Renal cortical epithelial cell (primary cell): ENCODE measurements around the gene DMRTB1. TPM values are rescaled to one million over a fixed set of nuclear protein-coding genes. Genes with fewer than 3 reads are reported as not detected.
"Not testable (repeated sequence)": the region's sequence is repeated elsewhere in the genome, so short reads cannot be mapped to it uniquely, and the experiment has no call there.

Experiments used
- DNase-seq: peaks from one replicate; pipeline ENCODE4 v3.0.0-alpha.2; 2011; ENCODE audit warnings: low read depth
- total RNA-seq: library from RNA; depleted of rRNA; stranded (reverse); fragments of >200 nt; gene quantifications from 2 replicates; pipeline ENCODE4 v1.2.3, GENCODE V29; 2014

Gene DMRTB1
- not detected in 2 replicates for total RNA-seq

DNA sequence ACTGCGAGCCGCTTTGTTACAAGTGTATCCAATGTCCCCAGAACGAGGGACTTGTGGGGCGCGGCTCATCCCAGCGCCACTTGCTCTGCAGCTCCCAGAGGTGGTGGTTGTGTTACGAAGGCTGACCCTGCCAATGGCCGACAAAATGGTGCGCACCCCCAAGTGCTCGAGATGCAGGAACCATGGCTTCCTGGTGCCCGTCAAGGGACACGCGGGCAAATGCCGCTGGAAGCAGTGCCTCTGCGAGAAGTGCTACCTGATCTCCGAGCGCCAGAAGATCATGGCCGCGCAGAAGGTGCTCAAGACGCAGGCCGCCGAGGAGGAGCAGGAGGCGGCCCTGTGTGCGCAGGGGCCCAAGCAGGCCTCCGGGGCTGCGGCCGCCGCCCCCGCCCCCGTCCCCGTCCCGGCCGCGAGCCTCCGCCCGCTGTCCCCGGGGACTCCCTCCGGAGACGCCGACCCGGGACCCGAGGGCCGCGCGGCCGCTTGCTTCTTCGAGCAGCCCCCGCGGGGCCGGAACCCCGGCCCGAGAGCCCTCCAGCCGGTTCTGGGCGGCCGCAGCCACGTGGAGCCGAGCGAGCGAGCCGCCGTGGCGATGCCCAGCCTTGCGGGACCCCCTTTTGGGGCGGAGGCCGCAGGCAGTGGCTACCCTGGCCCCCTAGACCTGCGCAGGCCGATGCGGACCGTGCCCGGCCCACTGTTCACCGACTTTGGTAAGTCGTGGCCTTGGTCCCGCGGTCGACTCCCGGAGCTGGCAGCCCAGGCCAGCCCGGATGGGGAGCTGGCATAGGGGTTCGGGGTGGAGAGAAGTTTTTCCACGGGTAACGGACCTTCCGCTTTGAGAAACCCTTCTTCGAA, at the start of gene DMRTB1:
Gene DMRTB1 (plus strand): TSS at position 79 of the 855 bp plus-strand sequence. CDS start 55 bp downstream, at position 134.
- no peak for DNase-seq

DNA sequence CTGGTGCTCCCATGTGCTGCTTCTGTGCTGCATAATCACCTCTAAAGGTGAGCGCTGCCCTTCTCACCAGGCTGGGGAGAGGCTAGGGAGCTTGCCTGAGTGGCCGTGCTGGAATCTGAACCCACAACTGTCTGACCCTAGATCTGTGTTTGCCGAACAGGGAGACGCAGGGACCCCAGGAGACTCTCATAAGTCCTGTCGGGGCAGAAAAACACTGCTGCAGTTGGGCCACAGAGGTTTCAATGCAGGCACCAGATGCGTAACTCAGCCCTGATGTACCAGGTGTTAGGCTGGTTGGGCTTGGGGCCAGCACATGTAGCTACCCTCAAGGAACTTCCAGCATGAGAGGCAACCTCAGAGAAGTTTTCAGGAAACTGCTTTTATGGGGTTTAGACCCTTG, 49.5 kb upstream of the DMRTB1 start:
- DNase-seq = no peak

DNA sequence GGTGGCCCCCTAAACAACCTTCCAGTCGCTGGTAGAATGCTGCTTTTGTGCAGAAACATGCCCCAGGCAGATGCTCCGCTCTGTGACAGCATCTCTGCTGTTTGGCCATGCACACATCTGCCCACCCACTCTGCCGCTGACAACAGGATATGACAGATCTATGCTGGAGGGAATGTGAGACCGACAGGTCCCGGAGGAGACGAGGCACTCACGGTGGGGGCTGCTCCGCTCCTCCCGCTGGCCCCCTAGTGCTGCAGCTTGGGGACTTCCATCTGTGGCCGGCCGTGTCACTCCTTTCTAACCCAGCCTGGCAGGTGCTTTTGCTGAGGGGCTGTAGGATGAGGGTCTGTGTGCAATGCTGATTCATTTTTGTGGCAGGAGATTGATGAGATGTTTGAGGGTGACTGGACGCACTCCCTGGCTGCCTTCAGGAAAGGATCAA, 49.1 kb upstream of the DMRTB1 start:
- no peak for DNase-seq

DNA sequence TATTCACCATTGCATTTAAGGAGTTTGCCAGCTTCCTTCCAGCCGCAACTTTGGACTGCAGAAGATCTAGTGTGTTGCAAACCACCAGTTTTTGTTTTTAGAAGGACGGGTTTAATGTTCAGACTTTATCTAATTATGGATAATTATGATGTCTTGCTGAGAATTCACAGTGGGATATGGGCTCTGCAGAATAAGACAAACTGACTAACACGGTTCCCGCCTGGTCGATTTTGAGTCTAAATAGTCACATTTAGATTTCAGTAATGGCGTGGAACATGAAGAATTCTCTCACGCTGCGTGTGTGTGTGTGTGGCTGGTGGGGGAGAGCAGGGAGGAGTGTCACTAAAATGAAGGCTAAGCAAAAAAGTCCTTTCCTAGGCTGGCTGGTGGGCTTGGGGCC, 48.5 kb upstream of the DMRTB1 start:
- no peak for DNase-seq

DNA sequence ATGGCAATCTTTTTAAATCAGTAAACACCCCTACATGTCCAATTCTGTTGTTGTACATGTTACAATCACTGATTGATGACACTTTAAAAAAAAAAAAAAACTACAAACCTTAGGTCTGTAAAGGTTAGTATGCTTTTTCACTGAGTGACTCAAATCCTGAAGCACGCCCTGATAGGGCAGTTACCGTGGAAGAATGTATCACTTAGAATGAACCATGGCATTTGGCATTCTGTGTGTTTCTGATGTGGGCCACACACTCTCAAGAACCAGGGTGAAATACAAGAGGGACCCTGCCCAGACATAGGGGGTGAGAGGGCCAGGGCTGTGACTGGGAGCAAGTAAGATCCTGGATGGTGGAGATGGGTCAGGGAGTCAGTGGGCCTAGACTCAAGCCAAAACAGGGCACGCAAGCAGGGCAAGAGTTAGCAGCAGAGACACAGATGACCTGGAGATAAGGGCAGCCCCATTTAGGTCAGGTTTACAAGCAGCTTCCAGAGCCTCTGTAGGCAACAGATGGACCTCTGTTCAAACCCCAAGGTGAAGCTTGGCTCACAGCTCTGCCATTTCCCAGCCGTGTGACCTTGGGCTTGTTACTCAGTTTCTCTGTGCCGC, 47.6 kb upstream of the DMRTB1 start:
- DNase-seq = peak; percentile 42

DNA sequence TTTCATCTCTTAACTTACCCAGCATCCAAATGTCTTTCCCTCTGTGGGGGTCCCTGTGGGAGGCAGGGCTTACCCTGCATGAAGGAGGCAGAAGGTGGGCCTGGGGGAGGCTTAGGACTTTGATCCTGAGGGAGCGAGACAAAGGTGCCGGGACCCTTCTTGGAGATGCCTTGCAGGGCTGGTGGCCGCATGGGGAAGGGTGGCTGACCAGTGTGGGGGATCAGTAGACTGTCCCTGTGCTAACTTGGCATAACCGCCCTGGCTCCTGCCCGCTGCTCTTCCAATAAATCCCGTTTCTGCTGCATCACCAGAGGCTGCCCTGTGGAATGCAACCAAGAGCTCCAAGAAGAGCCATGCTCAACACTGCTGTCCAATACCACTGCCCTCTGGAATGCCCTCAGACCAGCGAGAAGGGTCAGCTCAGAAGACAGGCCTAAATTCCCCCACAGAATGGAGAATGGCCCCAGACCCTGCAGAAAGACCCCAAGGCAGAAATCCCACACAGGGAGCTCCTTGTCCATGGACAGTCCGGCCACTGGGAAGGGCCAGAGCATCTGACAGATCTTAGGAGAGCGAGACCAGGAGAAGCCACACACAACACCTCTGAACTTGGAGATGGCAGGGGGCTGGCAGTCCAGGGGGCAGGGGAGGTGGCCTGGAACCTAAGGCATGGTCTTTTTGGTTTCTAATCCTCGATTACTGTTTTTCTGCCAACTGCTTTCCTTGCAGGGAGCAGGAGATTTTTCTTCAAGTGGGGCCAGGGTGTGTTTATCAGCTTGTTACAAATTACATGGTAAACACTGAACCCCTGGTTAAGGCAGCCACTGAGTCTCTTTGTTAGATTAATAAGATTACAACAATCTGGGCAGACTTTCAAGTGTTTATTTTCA, 46.7 kb upstream of the DMRTB1 start:
- peak; percentile 29 for DNase-seq

DNA sequence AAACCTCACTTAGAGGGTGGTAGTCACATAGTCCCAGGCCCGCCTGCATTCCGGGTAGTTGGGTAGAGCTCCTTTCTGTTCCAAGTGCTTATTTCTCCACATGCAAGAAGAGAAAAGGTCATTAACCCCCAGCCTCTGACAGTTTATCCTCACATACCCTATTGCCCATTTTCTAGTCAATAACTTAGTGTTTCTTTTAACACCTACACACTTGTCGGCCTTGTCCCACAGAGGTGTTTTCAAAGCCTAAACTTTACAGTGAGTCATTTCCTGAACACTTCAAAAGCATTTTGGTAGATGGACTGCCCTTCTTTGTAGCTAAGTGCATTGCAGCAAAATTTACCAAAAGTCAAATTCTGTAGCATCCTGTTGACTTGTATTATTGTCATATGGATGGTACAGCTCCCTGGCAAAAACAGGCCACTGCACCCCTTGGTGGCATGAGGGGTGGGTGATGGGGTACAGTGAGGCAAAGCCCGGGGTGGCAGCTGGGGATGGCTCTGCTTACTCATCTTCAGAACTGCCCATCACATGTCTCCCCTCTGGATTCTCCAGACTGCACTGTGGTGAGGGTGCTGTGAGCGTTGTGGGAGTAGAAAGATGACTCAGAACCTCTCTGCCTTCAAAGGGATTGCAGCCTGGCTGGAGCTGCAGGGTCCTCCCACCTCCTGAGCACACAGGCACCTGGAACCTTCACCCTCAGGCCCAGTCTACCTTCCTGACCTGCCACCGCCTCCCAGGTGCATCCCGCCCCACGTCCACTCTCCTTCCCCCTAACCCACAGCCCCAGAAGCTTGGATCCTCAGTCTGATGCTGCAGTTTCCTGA, 45.8 kb upstream of the DMRTB1 start:
- DNase-seq = peak; percentile 97

DNA sequence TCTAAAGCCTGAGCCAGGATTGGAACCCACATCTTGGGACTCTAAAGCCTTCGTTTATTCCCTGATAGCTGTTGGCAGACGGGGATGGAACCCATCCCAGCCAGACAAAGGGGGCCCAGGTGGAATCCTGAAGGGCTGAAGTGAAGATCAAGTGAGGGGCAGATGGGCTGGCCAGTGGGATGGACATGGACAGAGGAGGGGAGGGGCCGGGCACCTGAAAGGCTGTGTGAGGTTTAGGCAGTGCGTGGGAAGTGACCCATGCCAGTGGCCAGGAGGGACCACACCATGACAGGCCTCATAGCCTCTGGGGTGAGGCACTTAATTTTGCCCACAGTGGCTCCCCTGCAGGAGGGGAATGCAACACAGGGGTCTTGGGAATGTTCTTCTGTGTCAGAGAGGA, 44.6 kb upstream of the DMRTB1 start:
- DNase-seq = no peak

DNA sequence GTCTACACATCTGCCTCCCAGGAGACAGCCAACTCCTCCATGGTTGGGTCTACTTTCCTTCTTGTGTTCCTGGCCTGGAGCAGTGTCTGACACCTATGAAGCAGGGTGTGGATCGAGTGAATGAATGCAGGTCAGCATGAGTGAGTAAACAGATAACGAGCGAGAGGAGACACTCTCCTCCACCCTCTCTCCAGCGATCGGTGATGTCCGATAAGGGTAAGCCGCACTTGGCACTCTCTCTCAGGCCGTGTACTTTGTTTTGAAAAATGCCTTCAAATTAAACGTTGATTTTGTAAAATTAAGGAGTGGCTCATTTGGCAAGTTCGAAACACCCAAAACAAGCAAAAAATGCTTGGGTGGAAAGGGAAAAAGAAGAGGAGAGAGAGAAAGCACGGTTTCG, 43.8 kb upstream of the DMRTB1 start:
- DNase-seq = no peak

DNA sequence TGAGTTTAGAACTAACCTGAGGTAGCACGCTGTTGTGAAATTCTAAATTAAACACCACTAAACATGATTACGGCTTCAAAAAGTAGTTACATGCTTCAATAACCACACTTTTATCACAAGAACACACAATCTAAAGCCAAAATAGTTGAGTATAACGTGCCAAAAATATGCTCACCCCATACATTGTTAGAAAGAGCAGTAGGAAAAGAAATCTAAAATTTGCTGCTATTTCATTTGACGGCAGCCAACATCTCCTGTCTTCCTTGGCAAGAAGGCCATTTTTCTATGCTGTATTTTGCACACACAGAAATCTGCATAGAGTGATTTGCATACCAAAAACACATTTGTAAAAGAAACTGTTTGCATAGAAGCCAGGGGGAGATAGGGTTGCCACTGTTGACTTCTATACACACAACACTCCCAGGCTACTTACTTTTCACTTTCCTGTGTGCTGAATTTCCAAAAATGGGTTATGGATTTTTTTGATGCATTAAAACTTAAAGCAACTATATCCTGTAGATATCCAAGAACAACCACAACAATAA, 42.9 kb upstream of the DMRTB1 start:
- DNase-seq = no peak

DNA sequence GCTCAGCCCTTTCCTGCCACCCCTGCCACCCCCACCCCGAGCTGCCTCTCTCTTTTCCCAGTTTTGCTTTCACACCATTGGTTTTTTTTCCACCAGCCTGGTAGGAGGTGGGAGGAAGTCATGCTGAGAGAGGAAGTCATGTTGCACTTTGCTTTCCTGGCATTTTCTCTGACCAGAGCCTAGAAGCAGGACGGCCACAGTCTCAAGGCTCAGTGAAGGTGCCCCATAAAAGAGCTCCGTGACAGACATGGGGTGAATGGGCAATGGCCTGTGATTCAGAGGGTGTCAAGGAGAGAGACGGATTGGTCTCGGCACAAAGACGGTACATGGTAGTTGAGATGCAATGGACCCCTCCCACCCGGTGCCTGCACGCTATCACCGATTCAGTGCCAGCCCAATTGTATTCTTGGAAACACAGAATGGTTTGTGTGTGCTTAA, 42.1 kb upstream of the DMRTB1 start:
- DNase-seq = peak; percentile 42

DNA sequence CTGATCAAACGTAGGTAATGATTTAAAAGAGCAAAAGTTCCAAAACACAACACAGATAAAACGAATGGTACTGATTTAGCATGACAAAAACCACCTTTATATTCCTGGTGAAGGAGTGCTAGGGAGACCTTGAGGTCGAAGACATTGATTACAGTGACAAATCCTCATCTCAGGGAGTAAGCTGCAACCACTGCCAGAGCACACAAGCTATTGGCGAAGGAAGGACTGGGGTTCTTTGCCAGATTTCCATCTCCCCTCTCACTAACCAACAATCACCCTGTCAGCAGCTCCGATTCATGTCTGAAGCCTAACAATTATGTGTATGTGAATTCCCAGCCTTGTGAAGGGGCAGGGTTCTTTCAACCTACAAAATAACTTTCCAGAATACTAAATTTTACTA, 40.2 kb upstream of the DMRTB1 start:
- DNase-seq = no peak

DNA sequence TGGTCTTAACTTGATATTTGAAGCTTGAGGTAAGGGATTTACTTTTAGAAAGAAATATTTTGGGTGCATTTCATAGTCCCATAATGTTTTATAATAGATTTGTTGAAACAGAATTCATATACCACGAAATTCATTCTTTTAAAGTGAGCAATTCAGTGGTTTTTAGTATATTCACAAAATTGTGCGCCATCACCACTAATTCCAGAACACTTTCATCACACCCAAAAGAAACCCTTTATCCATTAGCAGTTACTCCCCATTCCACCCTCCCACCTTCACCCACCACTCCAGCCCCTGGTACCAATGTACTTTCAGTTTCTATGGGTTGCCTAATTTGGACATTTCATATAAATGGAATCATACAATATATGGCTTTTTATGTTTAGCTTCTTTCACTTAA, 38.9 kb upstream of the DMRTB1 start:
- no peak for DNase-seq

DNA sequence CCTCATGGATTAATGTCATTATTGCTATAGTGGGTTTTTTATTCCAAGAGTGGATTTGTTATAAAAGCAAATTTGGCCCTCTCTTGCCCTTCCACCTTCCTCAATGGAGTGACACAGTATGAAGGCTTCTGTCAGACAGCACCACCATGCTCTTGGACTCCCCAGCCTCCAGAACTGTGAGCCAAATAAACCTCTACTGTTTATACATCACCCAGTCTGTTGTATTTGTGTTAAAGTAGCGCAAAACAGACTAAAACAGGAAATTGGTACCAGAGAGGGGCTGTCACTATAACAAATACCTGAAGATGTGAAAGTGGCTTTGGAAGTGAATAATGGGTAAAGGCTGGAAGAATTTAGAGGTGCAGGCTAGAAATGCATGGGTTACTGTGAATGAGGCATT, 38.0 kb upstream of the DMRTB1 start:
- DNase-seq = no peak

DNA sequence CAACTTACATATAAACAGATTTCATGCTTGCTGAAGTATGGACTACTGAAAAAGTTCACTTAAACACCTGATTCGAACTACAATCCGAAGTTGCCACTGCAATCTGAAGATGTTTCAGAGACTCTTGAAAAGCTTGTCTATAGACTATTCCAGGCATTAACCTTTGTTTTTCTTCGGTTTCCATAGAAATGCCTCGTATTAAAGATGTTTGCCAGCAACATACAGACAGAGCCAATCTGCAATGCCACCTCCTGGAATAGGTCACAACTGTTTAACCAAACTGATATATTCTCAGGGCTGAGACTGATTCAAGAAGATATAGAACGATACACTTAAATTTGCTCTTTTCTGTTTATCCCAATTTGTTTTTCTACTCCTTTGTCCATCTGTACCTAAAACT, 28.9 kb upstream of the DMRTB1 start:
- no peak for DNase-seq

DNA sequence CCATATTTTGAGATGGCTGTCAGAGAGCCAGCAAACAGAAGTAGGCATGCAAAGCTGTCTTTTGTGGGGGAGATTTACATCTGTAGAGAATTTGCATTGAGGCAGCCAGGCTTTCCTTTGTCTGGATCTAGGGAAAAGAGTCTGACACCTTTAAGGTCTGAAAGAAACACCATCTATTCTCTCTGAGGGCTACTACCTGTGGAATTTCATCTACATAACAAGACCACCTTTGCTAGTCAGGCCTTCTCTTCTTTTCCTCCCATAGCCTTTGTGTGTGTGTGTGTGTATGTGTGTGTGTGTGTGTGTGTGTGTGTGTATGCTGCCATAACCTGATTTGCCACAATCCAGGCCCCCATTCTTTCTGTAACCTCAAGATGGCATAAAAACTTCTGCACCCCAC, 28.4 kb upstream of the DMRTB1 start:
- DNase-seq = no peak

DNA sequence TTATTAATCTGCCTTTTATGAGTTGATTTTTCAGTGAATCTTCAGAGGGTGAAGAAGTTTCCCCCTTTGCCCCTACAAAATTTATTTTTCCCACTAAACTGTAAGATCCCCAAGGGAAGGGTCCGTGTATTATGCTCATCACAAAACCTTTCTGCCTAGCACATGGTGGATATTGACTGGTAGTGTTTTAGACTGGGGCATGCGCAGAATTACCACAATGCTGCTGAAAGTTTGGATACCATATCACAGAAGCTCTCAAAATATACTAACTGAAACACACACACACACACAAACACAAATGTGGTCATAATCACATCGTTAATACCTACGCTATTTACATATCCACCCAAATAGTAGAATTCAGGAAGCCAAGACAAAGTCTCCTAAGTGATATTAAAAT, 28.0 kb upstream of the DMRTB1 start:
- no peak for DNase-seq

DNA sequence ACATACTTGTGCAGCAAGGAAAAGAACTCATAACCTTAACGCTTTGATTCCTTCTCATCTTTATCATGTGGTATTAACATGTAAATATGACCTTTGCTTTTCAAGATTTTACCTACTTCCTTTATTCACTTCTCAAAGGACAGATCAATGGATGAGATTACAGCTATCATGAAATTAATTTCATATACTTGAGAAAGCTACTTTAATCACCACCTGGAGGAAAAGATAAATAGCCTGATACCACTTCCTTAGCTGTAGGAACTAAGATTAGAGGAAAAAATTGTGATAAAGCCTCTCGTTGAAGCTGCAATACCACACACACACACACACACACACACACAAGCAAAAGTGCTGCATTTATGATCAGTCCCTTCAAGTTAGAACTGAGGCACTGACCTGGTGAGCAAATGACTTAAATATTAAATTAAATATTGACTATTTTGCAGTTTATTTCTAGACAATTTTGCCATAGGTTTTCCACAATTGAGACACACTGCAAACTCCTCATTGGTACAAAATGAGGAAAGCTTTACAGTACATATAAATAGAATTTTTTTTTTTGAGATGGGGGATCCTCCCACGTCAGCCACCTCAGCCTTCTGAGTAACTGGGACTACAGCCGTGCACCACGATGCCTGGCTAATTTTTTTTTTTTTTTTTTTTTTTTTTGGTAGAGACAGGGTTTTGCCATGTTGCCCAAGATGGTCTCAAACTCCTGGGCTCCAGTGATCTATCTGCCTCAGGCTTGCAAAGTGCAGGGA, 27.2 kb upstream of the DMRTB1 start:
- no peak for DNase-seq

DNA sequence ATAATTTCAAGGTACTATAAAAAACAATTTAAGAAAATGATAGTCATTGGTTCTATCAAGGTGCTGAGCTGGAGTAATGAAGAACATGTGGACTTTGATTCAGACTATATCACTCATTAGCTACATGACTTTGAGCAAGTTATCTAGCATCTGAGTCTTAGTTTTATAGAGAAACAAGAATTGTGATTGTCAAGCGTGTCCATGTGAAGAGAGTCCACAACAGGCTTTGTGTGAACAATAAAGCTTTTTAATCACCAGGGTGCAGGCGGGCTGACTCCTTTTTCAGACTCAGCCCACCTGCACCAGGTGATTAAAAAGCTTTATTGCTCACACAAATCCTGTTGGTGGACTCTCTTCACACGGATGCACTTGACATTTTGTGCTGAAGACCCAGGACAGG, 26.6 kb upstream of the DMRTB1 start:
- no peak for DNase-seq

DNA sequence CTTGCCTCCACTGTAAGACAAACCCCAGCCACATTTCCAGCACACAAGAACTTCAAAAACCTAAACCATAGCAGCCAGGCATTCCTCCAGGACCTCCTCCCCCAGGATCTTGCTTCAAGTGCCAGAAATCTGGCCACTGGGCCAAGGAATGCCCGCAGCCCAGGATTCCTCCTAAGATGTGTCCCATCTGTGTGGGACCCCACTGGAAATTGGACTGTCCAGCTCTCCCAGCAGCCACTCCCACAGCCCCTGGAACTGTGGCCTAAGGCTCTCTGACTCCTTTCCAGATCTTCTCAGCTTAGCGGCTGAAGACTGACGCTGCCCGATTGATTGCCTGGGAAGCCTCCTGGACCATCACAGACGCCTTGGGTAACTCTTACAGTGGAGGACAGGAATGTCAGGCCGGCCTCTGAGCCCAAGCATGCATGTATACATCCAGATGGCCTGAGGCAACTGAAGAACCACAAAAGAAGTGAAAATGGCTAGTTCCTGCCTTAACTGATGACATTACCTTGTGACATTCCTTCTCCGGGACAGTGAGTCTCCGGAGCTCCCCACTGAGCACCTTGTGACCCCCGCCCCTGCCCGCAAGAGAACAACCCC, 24.7 kb upstream of the DMRTB1 start:
- not testable (repeated sequence) for DNase-seq
